Spleen (tissue), 7 donors: Measurements from ENCODE around the gene APOC3.

Experiments
- CTCF ChIP-seq, 11 experiments: fragments of 200-600 bp in 7 of 11; fragments of 450-650 bp in 4 of 11; sonication (generic) in 4 of 11; IDR thresholded peaks in 8 of 11; conservative IDR thresholded peaks in 3 of 11; 1 replicate in 7 of 11; 2 replicates in 4 of 11; pipeline versions ENCODE4 v1.4.0 to v1.8.0; 2016 to 2021; ENCODE audit warnings: antibody characterized with exemption in 11 of 11, inconsistent platforms in 4 of 11, mild to moderate bottlenecking in 1 of 11
- POLR2AphosphoS5 ChIP-seq, 3 donors: sonication (generic); formaldehyde crosslinking; IDR thresholded peaks; one replicate each; pipeline ENCODE4 v1.5.1; 2017; ENCODE audit warnings: antibody characterized with exemption in 3 of 3
- donor health status: DM: no; HTN: no; CAD: no; lungs with moderate emphysema.
- donor health status: DM: no; HTN: no; CAD: no.
- donor health status: DM: no; HTN: no; CAD: no.

- TF ChIP-seq CTCF (IDR thresholded peaks at IDR 0.05 in 8 of 11, conservative IDR thresholded peaks at IDR 0.05 in 3 of 11), result no peak
- TF ChIP-seq POLR2AphosphoS5 (IDR thresholded peaks at IDR 0.05), result no peak
Observed at GRCh38 chr11:116865696-116866095, 36.0 kb downstream of the APOC3 start.
